Activated naive CD4-positive, alpha-beta T cell (primary cell): ENCODE measurements around the gene COTL1.
A peak's percentile ranks its signal among the peaks of the same experiment; 100 is the strongest.

Experiments
- DNase-seq, 4 experiments: peaks; one replicate each; lab custom pipeline; 2025; lab: John Stamatoyannopoulos, UW

The COTL1 gene, protein sequence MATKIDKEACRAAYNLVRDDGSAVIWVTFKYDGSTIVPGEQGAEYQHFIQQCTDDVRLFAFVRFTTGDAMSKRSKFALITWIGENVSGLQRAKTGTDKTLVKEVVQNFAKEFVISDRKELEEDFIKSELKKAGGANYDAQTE

DNA sequence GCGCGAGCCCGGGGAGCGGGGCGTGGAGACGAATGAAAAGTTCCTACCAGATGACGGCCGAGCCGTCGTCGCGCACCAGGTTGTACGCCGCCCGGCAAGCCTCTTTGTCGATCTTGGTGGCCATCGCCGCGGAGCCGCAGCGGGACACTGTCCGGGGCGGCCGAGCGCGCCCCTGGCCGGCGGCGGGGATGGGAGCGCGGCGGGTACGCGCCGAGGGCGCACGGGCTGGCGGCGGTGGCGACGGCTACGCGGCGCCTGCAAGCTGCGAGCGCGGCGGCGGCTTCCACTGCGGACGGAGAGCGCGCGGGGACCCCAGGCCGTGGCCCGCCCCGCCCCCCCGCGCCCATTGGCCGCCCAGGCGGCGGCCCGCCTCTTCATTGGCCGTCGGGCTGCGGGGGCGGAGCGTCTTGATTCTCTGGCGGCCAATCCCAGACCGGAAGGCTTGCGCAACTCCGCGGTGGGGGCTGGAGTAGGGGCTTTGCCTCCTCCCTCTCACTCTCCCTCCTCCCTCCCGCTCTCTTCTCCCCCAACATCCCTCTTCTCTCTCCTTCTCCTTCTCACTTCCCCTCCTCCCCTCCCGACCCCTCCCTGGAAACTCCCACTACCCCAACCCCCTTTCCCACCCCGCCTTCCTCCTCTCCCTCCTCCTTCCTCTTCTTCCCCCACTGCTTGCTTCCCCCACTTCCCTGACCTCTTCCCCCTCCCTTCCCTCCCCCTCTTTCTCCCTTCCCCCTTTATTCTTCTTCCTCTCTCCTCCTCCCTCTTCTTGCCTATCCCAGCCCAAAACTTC lies at the start of gene COTL1:
COTL1 (minus strand) TSS at position 288 of the 790 bp plus-strand sequence; CDS start at position 124, 164 bp downstream.
- DNase-seq: peak; percentile 78 to 94 (median 82)

DNA sequence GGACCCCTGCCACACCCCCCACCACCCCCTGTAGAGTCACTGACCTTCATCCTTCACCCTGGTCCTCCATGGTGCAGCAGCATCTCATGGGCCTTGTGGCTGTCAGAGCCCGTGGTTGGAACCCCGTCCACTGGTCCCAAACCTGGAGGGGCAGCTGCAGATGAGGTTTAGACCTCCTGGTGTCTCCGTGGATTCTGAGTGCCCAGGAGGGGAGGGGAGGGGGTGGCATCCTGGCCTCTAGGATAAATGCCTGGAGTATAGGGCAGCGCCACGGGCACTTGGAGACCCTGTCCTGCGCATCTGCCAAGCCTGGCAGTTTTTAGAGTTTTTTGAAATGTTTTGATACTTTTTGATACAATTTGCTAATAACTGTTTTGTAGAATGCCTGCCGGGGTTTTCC lies 48.0 kb upstream of the COTL1 start:
- DNase-seq: no peak

- DNase-seq: no peak
These were observed 47.5 kb upstream of the COTL1 start for GRCh38 chr16:84665359-84665758.

DNA sequence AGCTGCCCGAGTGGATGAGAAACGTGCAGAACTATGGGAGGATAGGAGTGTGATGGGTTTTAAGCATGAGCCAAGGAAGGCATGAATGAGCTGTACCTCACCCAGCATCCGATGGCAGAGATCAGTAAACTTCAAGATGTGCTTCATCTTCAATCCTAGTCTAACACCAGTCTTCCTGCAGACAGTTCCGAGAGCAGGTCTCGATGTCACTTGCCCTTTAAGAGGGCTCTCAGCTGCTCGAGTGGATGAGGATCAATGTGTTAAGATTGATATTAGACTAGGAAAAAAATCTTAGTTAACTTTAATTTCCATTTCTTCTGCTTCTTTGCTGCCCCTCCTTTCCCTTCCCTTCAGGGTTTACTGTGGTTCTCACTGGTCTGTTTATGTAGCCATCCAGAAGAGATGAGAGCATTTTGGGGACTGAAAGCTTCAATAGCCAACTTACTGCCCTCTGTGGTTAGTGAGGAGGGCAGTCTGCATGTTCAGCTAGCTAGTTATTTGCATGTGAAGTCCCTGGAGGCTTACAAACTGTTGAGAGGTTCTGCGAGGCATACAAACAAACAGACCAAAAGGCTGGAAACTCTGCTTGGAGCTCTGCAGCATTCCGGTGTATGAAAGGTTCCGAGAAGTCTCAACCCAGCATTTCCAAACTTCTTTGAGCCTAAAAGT lies 45.7 kb upstream of the COTL1 start:
- no peak for DNase-seq

DNA sequence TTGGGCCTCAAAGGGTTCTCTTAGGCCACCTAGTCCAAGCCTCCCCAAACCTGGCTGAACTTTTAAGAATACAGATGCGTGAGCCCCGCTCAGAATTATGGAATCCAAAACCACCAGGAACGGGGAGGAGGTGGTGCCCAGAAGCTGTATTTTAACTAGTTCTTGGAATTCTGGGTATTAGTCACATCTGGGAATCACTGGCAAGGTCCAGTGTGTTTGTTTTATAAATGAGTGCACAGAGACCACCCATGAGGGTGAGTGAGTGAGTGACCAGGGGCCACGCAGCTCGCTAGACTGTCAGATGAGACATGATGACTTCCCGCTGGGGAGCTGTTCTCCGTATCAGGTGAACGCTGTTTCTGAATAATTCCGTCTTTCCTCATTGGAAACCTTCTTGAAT lies 44.6 kb upstream of the COTL1 start:
- DNase-seq: no peak

GRCh38 chr16:84661418-84662060 lies 43.7 kb upstream of the COTL1 start:
- DNase-seq: no peak

DNA sequence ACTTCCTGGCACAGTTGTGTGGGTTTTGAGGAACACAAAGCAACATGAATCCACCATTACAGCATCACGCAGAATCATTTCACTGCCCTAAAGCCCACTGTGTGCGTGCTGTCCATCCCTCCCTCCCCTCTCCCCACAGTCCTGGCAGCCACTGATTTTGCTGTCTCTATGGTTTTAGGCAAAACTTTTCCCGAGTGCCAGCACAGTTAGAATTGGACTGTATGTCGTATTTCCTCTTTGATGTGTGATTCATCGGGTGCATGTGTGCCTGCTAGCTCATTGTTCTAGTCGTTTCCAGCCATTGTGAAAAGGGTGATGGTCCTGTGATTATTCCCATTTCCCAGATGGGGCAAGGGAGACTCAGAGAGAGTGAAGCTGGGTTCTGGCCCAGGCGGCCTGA lies 43.1 kb upstream of the COTL1 start:
- no peak for DNase-seq

- no peak for DNase-seq
These were observed 41.9 kb upstream of the COTL1 start for GRCh38 chr16:84659656-84660300.

DNA sequence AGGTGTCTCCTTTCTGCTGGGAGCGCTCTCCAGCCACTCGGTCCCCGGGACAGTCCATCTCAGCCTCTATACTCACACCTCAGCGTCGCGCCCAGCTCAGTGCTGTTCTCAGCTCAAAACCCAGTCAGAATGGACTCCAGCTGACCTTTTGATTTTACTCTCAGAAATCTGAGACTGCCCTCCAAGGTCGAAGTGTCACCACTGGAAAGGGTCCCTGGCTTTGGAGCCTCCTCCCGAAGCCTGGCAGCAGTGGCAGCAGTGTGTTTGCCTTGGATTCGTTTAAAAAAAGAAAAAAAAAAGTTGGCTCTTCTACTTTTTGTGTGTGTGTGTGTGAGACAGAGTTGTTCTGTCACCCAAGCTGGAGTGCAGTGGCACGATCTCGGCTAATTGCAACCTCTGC lies 40.8 kb upstream of the COTL1 start:
- DNase-seq: no peak

GRCh38 chr16:84657229-84657837 lies 39.5 kb upstream of the COTL1 start:
- DNase-seq: no peak

DNA sequence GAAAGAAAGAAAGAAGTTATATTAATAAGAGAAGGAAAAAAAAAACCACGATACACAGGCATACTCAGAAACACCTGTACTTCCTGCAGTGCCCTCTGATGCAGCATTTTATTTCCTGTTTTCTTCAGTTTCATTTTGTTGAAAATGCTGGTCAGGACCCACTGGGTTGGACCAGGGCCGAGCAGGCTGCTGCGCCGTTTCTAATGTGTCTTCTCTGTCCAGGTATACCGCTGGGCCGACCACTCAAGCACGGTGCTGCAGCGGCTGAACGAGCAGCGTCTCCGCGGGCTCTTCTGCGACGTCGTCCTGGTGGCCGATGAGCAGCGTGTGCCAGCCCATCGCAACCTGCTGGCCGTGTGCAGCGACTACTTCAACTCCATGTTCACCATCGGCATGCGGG lies 38.8 kb upstream of the COTL1 start:
- no peak for DNase-seq

- no peak for DNase-seq
These were observed 37.1 kb upstream of the COTL1 start for GRCh38 chr16:84654998-84655397.

- DNase-seq: no peak
These were observed 36.4 kb upstream of the COTL1 start for GRCh38 chr16:84654238-84654637.

DNA sequence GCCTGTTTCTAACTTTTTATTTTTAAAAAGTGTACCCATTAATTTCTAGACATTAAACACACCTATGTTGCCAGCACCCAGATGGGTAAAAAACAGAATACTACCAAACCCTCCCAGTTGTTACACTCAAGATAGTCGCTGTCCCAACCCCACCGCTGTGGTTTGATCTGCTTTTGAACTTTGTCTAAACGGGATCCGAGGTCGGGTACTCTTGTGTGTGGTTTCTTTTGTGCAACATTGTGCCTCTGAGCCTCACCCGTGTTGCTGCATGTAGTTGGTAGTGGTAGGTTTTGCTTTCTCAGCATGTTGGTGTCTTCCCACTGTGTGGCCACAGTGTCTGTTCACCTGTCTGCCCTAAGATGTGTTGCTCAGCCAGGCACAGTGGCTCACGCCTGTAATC lies 34.7 kb upstream of the COTL1 start:
- peak in 1 of 4 experiments; percentile 21 for DNase-seq

DNA sequence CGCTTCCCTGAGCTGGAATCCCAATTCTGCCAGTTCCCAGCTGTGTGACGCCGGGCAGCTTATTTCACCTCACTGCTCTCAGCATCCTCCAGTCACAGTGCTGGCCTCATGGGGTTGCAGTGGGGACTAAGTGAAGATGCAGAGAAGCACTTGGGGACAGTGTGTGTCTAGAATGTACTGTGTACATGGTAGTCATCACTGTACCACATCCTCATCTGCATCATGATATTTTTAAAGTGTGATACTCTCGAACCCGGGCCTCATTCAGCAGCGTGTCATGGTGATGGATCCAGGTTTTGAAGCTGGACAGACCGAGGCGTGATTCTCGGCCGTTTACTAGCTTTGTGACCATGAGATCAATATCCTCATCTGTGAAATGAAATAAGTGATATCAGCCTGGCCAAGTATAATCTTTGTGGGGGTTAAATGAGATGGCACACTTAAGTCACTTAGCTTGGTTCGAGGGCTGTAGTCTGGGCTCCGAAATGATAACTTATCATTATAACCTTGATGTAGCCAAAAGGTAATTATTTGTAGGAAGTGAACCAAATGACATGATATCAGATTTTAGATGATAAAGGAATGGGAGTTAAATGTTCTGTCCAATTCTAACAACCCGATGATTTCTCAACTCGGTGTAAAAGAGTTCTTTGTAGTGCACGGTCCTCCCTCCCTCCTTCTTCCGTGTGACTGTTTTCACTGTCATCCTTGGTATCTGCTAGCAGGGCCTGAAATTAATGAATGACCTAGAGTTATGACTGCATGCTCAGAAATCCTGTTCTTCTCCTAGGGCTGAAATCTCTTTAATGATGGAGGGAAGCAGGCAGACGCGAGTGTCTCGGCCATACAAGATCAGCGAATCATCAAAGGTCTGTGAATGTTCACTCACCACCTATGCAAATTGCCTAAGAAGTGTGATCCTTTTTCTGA lies 32.4 kb upstream of the COTL1 start:
- no peak for DNase-seq

DNA sequence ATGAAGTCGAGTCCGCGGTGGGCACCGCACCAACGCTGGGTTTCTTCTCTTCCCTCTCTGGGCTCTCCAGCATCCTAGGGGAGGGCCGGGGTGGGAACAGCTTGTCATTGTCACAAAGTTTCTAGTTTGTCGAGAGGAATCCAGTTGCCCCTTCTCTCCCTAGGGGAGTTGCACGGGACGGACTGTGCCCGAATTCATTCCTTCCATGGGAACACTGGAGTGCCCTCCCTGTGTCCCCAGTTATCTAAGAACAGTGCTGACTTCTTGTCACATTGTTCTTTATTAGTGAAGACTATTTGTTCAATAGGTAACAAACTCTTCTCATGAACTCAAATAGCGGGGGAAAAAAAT lies 31.6 kb upstream of the COTL1 start:
- DNase-seq: no peak

- peak in 1 of 4 experiments; percentile 32 for DNase-seq
These were observed 31.0 kb upstream of the COTL1 start for GRCh38 chr16:84648595-84649510.

DNA sequence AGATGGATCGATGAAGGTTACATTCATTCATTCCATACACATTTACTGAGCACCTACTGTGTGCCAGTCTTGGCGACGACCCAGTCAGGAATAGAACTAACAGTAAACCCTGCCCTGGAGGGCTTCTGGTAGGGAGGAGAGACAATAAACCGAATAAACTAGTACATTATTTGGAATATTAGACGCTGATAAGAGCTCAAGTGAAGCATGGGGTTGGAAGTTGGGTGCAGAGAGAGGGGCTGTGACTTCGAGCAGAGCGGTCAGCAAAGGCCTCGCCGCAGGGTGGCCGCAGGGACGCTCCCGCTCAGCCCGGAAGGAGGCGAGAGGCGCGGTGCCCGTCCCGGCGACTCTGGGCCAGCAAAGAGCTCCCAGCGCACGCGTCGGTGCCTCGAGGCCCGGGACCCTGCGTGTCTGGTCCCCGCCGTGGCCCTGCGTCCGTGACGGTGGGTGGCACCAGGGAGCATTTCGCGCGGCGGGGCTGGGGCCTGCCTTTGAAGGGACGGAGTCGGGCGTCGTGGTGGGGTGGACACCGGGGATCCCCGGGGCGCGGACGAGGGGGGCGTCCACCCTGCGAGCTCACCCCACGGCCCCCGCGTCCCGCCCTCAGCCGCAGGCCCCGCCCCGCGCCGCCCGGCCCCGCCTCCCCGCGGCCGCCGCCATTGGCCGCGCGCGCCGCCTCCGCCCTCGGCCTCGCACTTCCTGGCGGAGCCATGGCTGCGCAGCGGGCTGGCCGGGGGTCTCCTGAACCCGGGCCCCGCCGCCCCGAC lies 30.1 kb upstream of the COTL1 start, which contains the start of gene KLHL36:
KLHL36 (plus strand) TSS at position 684 of the 767 bp plus-strand sequence. CDS start 2,357 bp downstream, outside the sequence.
- peak; percentile 19 to 75 (median 42) for DNase-seq

DNA sequence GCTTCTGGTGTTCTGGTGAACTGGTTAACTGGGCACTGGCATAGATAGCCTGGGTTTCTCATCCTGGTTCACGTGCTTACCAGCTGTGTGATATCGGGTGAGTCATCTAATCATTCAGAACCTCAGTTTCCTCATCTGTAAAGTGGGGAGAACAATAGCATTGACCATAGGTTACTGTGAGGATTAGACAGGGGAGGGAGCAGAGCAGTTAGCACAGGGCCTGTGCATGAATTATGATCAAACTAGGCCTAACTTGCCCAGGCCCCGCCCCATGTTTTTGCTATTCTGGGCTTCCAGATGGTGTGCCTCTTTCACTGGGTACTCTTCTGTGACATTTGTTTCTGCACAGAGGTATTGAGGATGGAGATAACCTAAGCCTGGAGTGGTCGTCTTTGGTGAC lies 25.8 kb upstream of the COTL1 start:
- DNase-seq: no peak
